Sigmoid colon (tissue), 7 donors: ENCODE data around the gene CNRIP1. TPM values are rescaled to one million over a fixed set of nuclear protein-coding genes. Genes with fewer than 3 reads are reported as not detected.

Experiments
- DNase-seq: peaks from one replicate; pipeline ENCODE4 v3.0.0-alpha.2; 2019
- H3K27ac ChIP-seq, 4 donors: fragments of 200-600 bp; sonication (generic); one replicate each; pipeline ENCODE4 v1.5.1; 2016 to 2019; ENCODE audit warnings: mild to moderate bottlenecking in 1 of 4
- H3K27me3 ChIP-seq, 3 donors: fragments of 200-600 bp; sonication (generic); one replicate each; pipeline ENCODE4 v1.5.1; 2019; ENCODE audit warnings: mild to moderate bottlenecking in 1 of 3
- H3K36me3 ChIP-seq, 4 donors: fragments of 200-600 bp; sonication (generic); one replicate each; pipeline ENCODE4 v1.5.1; 2016 to 2019
- H3K4me1 ChIP-seq, 4 donors: fragments of 200-600 bp; sonication (generic); one replicate each; pipeline ENCODE4 v1.5.1; 2017 to 2019
- H3K4me3 ChIP-seq, 4 donors: fragments of 200-600 bp; sonication (generic); one replicate each; pipeline ENCODE4 v1.5.1; 2017 to 2019; ENCODE audit warnings: mild to moderate bottlenecking in 2 of 4, moderate library complexity in 1 of 4
- H3K9me3 ChIP-seq, 4 donors: fragments of 200-600 bp in 3 of 4; sonication (generic) in 3 of 4; one replicate each; pipeline versions ENCODE4 v1.5.1 to v1.6.1; 2013 to 2019
- EP300 ChIP-seq, 4 donors: sonication (generic); formaldehyde crosslinking; IDR thresholded peaks; one replicate each; pipeline ENCODE4 v1.6.1; 2017; ENCODE audit warnings: antibody characterized with exemption in 4 of 4
- POLR2A ChIP-seq, 2 donors: fragments of 450-650 bp; IDR thresholded peaks; one replicate each; pipeline ENCODE4 v1.6.1; 2016; ENCODE audit warnings: antibody characterized with exemption in 2 of 2, mild to moderate bottlenecking in 2 of 2, moderate library complexity in 2 of 2
- POLR2AphosphoS5 ChIP-seq, 4 donors: sonication (generic); formaldehyde crosslinking; IDR thresholded peaks; one replicate each; pipeline ENCODE4 v1.6.1; 2017; ENCODE audit warnings: antibody characterized with exemption in 4 of 4
- WGBS, 2 donors: extraction: QIAGEN DNeasy Blood & Tissue Kit; methylation state at CpG; one replicate each; pipeline ENCODE4 v1.1.7; 2013; 5-methylcytosine and 5-hydroxymethylcytosine counted together
- intact Hi-C: fragments of 100-400 bp; cut with DNase I; formaldehyde crosslinking; loops from one replicate; pipeline ENCODE4 v1.15.1; 2023
- polyA plus RNA-seq, 3 donors: library from polyadenylated mRNA; stranded (reverse); fragments of 200-250 nt; gene quantifications; one replicate each; pipeline ENCODE4 v1.2.3, GENCODE V29; 2013
- total RNA-seq, 4 donors: library from RNA; depleted of rRNA; stranded (reverse); fragments of >200 nt; gene quantifications; one replicate each; pipeline ENCODE4 v1.1.0, GENCODE V29; 2016
- TF ChIP-seq, protein P1 (sequence below), 4 experiments: fragments of 450-650 bp in 3 of 4; fragments of 200-600 bp in 1 of 4; IDR thresholded peaks; one replicate each; pipeline ENCODE4 v1.5.1; 2016 to 2019; ENCODE audit warnings: antibody characterized with exemption in 4 of 4, mild to moderate bottlenecking in 3 of 4, moderate library complexity in 2 of 4
- donor health status: healthy with polysubstance abuse.
- donor health status: Bipolar disorder and iron deficiency.
- donor health status: healthy.

CNRIP1 gene
- total and polyA plus RNA-seq, 7 donors: 6.2 to 38.2 (median 22.5) TPM

DNA sequence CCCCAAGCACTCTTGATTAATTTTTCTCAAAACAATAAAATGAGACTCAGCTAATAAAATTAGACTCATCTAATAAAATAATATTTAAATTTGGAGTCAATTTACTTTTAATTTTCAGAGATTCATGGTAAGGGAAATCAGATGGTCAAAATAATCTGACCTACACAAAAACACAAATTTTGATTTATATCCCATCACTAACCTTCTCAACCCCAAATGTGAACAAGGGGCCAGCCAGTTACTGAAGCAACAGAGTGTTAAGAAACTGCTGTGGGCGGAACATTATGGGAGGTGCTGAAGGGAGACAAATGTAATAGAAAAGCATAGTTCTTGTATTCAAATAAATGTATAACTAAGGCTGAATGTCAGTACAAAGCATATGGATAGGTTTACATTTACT is 39.0 kb downstream of the CNRIP1 start:
- Histone ChIP-seq H3K27me3 (no peaks in the 10 kb centered on the region), H3K4me1 (no peaks in the 10 kb centered on the region), H3K27ac (no peak overlapping the region), H3K36me3 (no peaks in the 10 kb centered on the region), H3K9me3 (no peaks in the 10 kb centered on the region), H3K4me3 (no peak overlapping the region)
- TF ChIP-seq POLR2AphosphoS5 (IDR thresholded peaks at IDR 0.05) (no peak), EP300 (IDR thresholded peaks at IDR 0.05) (no peak), POLR2A (IDR thresholded peaks at IDR 0.05) (no peak)
- TF ChIP-seq, protein P1, sequence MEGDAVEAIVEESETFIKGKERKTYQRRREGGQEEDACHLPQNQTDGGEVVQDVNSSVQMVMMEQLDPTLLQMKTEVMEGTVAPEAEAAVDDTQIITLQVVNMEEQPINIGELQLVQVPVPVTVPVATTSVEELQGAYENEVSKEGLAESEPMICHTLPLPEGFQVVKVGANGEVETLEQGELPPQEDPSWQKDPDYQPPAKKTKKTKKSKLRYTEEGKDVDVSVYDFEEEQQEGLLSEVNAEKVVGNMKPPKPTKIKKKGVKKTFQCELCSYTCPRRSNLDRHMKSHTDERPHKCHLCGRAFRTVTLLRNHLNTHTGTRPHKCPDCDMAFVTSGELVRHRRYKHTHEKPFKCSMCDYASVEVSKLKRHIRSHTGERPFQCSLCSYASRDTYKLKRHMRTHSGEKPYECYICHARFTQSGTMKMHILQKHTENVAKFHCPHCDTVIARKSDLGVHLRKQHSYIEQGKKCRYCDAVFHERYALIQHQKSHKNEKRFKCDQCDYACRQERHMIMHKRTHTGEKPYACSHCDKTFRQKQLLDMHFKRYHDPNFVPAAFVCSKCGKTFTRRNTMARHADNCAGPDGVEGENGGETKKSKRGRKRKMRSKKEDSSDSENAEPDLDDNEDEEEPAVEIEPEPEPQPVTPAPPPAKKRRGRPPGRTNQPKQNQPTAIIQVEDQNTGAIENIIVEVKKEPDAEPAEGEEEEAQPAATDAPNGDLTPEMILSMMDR (IDR thresholded peaks at IDR 0.05): no peak
- WGBS, 2 donors: 84 to 95% methylated on average over 1 of the region's 1 CpG
- intact Hi-C loops: no loop called here
- DNase-seq: no peak

GRCh38 chr2:68280348-68280747 is 39.4 kb downstream of the CNRIP1 start:
- TF ChIP-seq POLR2AphosphoS5 (IDR thresholded peaks at IDR 0.05) (no peak), POLR2A (IDR thresholded peaks at IDR 0.05) (no peak), EP300 (IDR thresholded peaks at IDR 0.05) (no peak)
- TF ChIP-seq, protein P1 (IDR thresholded peaks at IDR 0.05): no peak
- H3K27me3 ChIP-seq: no peaks in the 10 kb centered on the region
- H3K4me3 ChIP-seq: no peak overlapping the region
- WGBS, 2 donors: 83 to 88% methylated on average over 1 of the region's 1 CpG
- intact Hi-C loops: no loop called here
- no peaks in the 10 kb centered on the region for H3K9me3 ChIP-seq
- no peaks in the 10 kb centered on the region for H3K4me1 ChIP-seq
- no peak for DNase-seq
- no peaks in the 10 kb centered on the region for H3K36me3 ChIP-seq
- no peak overlapping the region for H3K27ac ChIP-seq

- Histone ChIP-seq H3K27ac (no peak overlapping the region), H3K4me1 (no peaks in the 10 kb centered on the region), H3K4me3 (no peak overlapping the region), H3K36me3 (no peaks in the 10 kb centered on the region), H3K9me3 (no peaks in the 10 kb centered on the region), H3K27me3 (no peaks in the 10 kb centered on the region)
- no peak for DNase-seq
- intact Hi-C loops: no loop called here
- 64 to 85% methylated on average over 4 of the region's 4 CpGs for WGBS, 2 donors
- no peak for TF ChIP-seq POLR2AphosphoS5 (IDR thresholded peaks at IDR 0.05)
- TF ChIP-seq, protein P1 (IDR thresholded peaks at IDR 0.05): no peak
- TF ChIP-seq POLR2A (IDR thresholded peaks at IDR 0.05): no peak
- TF ChIP-seq EP300 (IDR thresholded peaks at IDR 0.05): no peak
These were observed 40.1 kb downstream of the CNRIP1 start for GRCh38 chr2:68279691-68280090.

GRCh38 chr2:68278169-68278568 is 41.6 kb downstream of the CNRIP1 start:
- no peaks in the 10 kb centered on the region for H3K36me3 ChIP-seq
- H3K4me1 ChIP-seq: no peaks in the 10 kb centered on the region
- H3K4me3 ChIP-seq: no peak overlapping the region
- H3K9me3 ChIP-seq: no peaks in the 10 kb centered on the region
- WGBS, 2 donors: 94 to 96% methylated on average over 1 of the region's 1 CpG
- no peaks in the 10 kb centered on the region for H3K27me3 ChIP-seq
- intact Hi-C loops: no loop called here
- DNase-seq: no peak
- H3K27ac ChIP-seq: no peak overlapping the region
- no peak for TF ChIP-seq POLR2A (IDR thresholded peaks at IDR 0.05)
- TF ChIP-seq EP300 (IDR thresholded peaks at IDR 0.05): no peak
- TF ChIP-seq POLR2AphosphoS5 (IDR thresholded peaks at IDR 0.05): no peak
- TF ChIP-seq, protein P1 (IDR thresholded peaks at IDR 0.05): no peak

GRCh38 chr2:68274022-68274421 is 45.7 kb downstream of the CNRIP1 start:
- no peaks in the 10 kb centered on the region for H3K4me1 ChIP-seq
- no peak overlapping the region for H3K27ac ChIP-seq
- 65 to 73% methylated on average over 3 of the region's 3 CpGs for WGBS, 2 donors
- no peaks in the 10 kb centered on the region for H3K27me3 ChIP-seq
- intact Hi-C loops: no loop called here
- H3K4me3 ChIP-seq: no peak overlapping the region
- DNase-seq: no peak
- no peaks in the 10 kb centered on the region for H3K9me3 ChIP-seq
- TF ChIP-seq, protein P1 (IDR thresholded peaks at IDR 0.05): no peak
- TF ChIP-seq EP300 (IDR thresholded peaks at IDR 0.05) (no peak), POLR2A (IDR thresholded peaks at IDR 0.05) (no peak), POLR2AphosphoS5 (IDR thresholded peaks at IDR 0.05) (no peak)
- H3K36me3 ChIP-seq: no peaks in the 10 kb centered on the region
